ENCODE measurements around the gene SMURF2.

SMURF2 gene

DNA sequence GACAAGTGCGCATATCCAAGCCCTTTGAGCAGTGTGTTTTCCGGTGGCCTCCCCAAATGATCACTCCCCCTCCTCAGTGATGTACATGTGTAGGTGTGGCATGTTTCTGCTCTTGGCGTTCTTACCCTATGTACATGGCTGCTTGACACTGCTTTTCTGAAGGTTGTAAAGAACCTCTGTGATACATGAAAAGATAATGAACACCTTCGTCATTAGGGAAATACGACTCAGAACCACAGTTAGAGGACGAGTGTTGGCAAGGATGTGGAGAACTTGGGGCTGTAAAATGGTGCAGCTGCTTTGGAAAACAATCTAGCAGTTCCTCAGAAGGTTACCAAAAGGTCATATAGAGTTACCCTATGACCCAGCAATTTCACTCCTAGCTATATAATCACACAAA, 126.8 kb downstream of the SMURF2 start:
- TF ChIP-seq CTCF (IDR thresholded peaks at IDR 0.05; ENCODE audit: low read depth, low read length), result no peak
- DNase-seq (ENCODE audit: extremely low read depth, low read depth), result no peak

GRCh38 chr17:64534187-64534586, 127.9 kb downstream of the SMURF2 start:
- peak; percentile 13; the same call in 1 of the 2 replicates for TF ChIP-seq CTCF (IDR thresholded peaks at IDR 0.05; ENCODE audit: low read depth, low read length)
- no peak for DNase-seq (ENCODE audit: extremely low read depth, low read depth)

DNA sequence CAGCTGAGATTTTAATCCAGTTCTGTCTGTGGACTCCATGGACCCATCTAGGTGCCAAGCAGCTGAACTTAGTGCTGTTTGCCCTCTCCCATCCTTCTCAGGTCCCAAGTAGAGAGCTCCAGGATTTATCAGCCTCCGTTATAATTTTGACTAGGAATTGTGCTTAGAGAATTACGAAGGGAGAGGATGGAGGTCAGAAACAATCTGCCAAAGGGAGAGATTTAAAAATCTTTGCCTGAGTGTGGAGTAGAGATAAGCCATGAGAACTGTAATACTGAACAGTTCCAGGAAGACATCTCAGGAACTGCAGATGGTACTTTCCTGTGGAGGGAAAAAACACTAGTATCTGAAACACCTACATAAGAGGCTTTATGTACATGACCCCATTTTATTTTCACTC, 128.3 kb downstream of the SMURF2 start:
- TF ChIP-seq CTCF (IDR thresholded peaks at IDR 0.05; ENCODE audit: low read depth, low read length), result no peak
- no peak for DNase-seq (ENCODE audit: extremely low read depth, low read depth)

DNA sequence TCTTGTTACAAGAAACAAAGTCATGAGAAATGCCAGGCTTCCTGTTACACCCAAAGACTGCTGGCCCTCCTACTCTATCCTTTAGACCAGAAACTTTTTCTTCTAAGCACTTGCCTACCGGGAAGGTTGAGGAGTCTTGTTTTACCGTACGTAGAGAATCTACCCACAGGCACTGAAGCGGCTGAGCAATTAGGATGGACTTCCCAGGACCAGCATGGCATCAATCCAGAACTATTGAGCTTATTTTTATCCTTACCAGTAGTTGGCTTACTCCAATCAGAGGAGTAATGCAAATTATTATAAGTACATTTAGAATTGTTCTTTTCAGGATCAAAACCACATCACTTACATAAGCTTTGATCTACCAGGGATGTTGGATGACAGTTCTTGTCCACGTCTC, 129.7 kb downstream of the SMURF2 start:
- DNase-seq (ENCODE audit: extremely low read depth, low read depth), result no peak
- no peak for TF ChIP-seq CTCF (IDR thresholded peaks at IDR 0.05; ENCODE audit: low read depth, low read length)

GRCh38 chr17:64531955-64532371, 130.1 kb downstream of the SMURF2 start:
- peak; percentile 49 for DNase-seq (ENCODE audit: extremely low read depth, low read depth)
- TF ChIP-seq CTCF (IDR thresholded peaks at IDR 0.05; ENCODE audit: low read depth, low read length), result no peak

GRCh38 chr17:64529221-64529620, 132.9 kb downstream of the SMURF2 start:
- DNase-seq (ENCODE audit: extremely low read depth, low read depth), result no peak
- TF ChIP-seq CTCF (IDR thresholded peaks at IDR 0.05; ENCODE audit: low read depth, low read length), result no peak

DNA sequence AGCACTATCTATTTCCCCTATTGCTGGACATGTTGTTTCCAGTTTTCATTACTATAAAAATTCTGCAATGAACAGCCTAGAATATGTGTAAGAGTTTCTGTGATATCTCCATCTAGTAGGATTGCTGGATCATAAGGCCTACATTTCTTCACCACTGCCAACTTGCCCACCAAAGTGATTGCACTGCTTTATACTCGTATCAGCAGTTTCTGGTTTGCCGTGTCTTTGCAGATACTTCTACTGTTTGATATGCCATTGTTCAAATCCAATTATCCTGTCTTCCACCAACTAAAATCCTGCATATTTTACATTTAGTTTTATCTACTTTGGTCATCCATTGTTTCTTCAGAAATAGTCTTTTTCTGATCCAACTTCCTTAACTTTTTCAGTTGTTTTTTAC, 134.2 kb downstream of the SMURF2 start:
- DNase-seq (ENCODE audit: extremely low read depth, low read depth), result no peak
- no peak for TF ChIP-seq CTCF (IDR thresholded peaks at IDR 0.05; ENCODE audit: low read depth, low read length)

Measured in AG09319 (cell line).